ENCODE measurements around the gene LEAP2. TPM values are rescaled to one million over a fixed set of nuclear protein-coding genes. Genes with fewer than 3 reads are reported as not detected.

The LEAP2 gene
- total and polyA plus RNA-seq, 2 of the 8 experiments (the other 6 are each of a cell fraction or from before 2014, with no cell fraction given), result 1.8 to 2.9 TPM

DNA sequence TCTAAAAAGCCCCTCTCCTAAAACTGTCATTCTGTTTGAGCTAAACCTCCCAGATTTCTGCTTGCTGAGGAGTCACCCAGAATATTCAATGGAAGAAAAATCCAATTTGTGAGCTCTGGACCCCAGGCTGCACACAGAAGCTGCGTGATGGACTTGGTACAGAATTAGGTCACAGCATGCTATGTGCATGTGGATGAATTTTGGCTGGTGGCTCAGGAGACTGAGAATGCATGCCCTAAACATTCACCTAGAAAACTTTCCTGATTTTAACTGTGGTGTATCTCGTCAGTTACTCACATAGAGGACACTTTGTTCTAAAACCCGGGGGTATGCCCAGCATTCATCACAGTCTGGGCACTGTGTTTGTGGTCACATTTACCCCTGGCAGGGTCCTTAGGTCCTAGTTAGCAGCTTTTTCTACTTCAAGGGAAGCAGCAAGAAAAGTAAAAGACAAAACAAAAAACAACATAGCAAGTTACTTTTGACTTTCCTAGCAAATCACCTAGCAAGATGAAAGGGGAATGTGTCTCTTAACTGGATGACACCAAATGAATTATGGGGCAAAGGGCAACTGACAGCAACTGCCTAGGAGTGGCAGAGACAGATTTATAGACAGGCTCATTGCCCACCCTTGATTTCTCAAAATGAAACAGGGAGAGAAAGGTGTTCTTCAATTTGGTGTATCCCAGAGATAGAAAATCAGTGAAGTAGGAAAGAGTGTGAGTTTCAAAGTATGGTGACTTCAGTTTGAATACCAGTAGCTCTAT, 34.8 kb upstream of the LEAP2 start:
- H2BK5ac ChIP-seq (ENCODE audit: low read depth, low read length), result no peak overlapping the region
- H2BK120ac ChIP-seq (replicated peaks; ENCODE audit: low read depth, low read length), result no peak overlapping the region
- H3K4me2 ChIP-seq (ENCODE audit: insufficient read depth in 1 of 2, low read depth in 2 of 2, low read length in 2 of 2), result no peak overlapping the region
- no peak overlapping the region for H4K8ac ChIP-seq (ENCODE audit: extremely low read depth, insufficient read depth, low read length)
- H3K79me2 ChIP-seq (ENCODE audit: control insufficient read depth in 1 of 2, insufficient read depth in 2 of 2, low read length in 2 of 2), result no peaks in the 10 kb centered on the region
- H3K56ac ChIP-seq (replicated peaks; ENCODE audit: insufficient read length, low read depth, low read length), result no peak overlapping the region
- H3K14ac ChIP-seq (ENCODE audit: insufficient read length), result no peak overlapping the region
- no peak overlapping the region for H4K5ac ChIP-seq (ENCODE audit: insufficient read length, low read depth, low read length)
- no peak overlapping the region for H2AK5ac ChIP-seq (ENCODE audit: low read depth, low read length)
- no peak overlapping the region for H2BK12ac ChIP-seq (ENCODE audit: low read depth, low read length)
- H3K23me2 ChIP-seq (ENCODE audit: low read depth, low read length), result no peaks in the 10 kb centered on the region
- H3K4ac ChIP-seq (replicated peaks; ENCODE audit: insufficient read length, low read depth, low read length), result no peak overlapping the region
- H2AFZ ChIP-seq (ENCODE audit: low read length), result no peak overlapping the region
- WGBS, 2 experiments (ENCODE audit: extremely low coverage in 1 of 2, insufficient coverage in 1 of 2, insufficient read length in 1 of 2, insufficient replicate concordance in 2 of 2, low coverage in 1 of 2, low lambda C conversion rate in 2 of 2, missing lambda C conversion rate in 1 of 2), result 90% methylated on average over 3 of the region's 3 CpGs; no CpG with 5 or more reads in 1 of the 2 experiments
- no peak overlapping the region for H4K91ac ChIP-seq (replicated peaks; ENCODE audit: insufficient read length, low read length)
- no peaks in the 10 kb centered on the region for H3K27me3 ChIP-seq (replicated peaks in 1 of 4; ENCODE audit: control insufficient read depth in 3 of 4, extremely low read depth in 1 of 4, insufficient read depth in 3 of 4, low read length in 3 of 4)
- TF ChIP-seq BCL11A (IDR thresholded peaks at IDR 0.05; ENCODE audit: low read depth in 2 of 2, low read length in 2 of 2) (no peak), FOSL1 (IDR thresholded peaks at IDR 0.05; ENCODE audit: insufficient read depth, low read depth, low read length) (no peak), BACH1 (IDR thresholded peaks at IDR 0.05; ENCODE audit: low read length) (no peak)
- ChIA-PET CTCF (ENCODE audit: partially characterized antibody) (interaction anchor here (0.6 to 25.6 kb wide), 3 partner anchors 8 to 92 kb away, joined by 4 to 465 read pairs (median 10); partner anchors contain the start of genes GDF9, LEAP2, SHROOM1 and UQCRQ), POLR2A (ENCODE audit: partially characterized antibody) (interaction anchor here (1.7 kb wide), 1 partner anchor 14 kb away, joined by 3 read pairs; no protein-coding TSS in a partner anchor)
- no peaks in the 10 kb centered on the region for H4K20me1 ChIP-seq (replicated peaks in 1 of 2; ENCODE audit: control insufficient read depth in 1 of 2, insufficient read depth in 2 of 2, low read length in 2 of 2)
- H3K27ac ChIP-seq (ENCODE audit: low read depth, low read length), result no peak overlapping the region
- no peak overlapping the region for H2BK15ac ChIP-seq (ENCODE audit: low read length)
- H3K18ac ChIP-seq (ENCODE audit: extremely low read depth, low read length), result no peak overlapping the region
- no peaks in the 10 kb centered on the region for H3K79me1 ChIP-seq (ENCODE audit: low read depth, low read length)
- no peaks in the 10 kb centered on the region for H3K36me3 ChIP-seq (ENCODE audit: control insufficient read depth in 2 of 4, insufficient read depth in 4 of 4, low read length in 3 of 4)
- no peak overlapping the region for H3K4me3 ChIP-seq (ENCODE audit: extremely low read depth in 1 of 4, insufficient read depth in 2 of 4, low read depth in 3 of 4, low read length in 4 of 4)
- FAIRE-seq (no peak), DNase-seq (ENCODE audit: low read depth in 1 of 2, low spot score in 2 of 2) (no peak)
- H3K4me1 ChIP-seq (replicated peaks in 1 of 4; ENCODE audit: control insufficient read depth in 3 of 4, insufficient read depth in 4 of 4, low read length in 3 of 4), result no peaks in the 10 kb centered on the region
- no peak overlapping the region for H2BK20ac ChIP-seq (ENCODE audit: low read length)
- H3K9ac ChIP-seq (replicated peaks in 1 of 4; ENCODE audit: extremely low read depth in 1 of 4, low read depth in 3 of 4, low read length in 3 of 4), result no peak overlapping the region
- H3K23ac ChIP-seq (ENCODE audit: insufficient read length), result no peak overlapping the region
- H3K9me3 ChIP-seq (ENCODE audit: insufficient read depth in 2 of 2, low read depth in 1 of 2, low read length in 1 of 2), result no peaks in the 10 kb centered on the region

All from H1 (cell line).